ENCODE measurements around the gene C17orf50.

The C17orf50 gene

DNA sequence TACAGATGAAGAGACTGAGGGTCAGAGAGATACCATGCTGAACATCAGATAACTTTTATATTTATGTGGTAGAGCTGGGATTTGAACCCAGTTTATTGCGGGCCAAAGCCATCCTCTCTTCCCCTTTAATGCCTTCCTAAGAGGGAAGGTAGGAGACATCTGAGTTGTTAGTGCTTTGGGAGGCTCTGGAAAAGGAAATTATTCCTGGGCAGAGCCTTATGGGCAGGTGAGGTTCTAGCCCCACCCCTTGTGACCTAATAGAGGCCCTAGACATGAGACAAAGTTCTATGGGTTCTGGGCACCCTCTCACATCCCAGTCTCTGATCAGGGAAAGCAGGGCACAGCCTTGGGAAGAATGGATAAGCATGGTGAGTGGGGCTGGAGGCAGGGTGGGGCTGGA, at the start of gene C17orf50:
C17orf50 (plus strand) TSS at position 301 of the 400 bp plus-strand sequence; CDS start at position 356, 55 bp downstream.
- FAIRE-seq: no peak

DNA sequence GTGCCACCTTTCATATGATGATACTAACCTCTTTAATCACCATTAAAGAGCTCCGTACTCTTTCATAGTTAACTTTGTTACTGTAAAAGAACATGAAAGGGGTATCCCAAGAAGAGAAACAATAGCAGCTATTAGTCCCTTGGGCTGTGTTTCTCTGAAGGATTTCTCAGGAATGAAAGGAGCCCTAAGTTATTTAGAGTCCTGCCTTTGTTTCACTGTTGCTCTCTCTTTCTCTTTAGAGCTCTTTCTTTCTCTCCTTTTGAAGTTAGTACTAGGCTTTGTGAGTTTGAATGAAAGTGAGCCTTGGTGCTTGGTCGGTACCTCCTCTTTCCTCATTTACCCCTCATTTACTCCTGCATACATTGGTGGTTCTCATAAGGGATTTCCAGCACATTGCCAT, 49.7 kb upstream of the C17orf50 start:
- no peak for FAIRE-seq

DNA sequence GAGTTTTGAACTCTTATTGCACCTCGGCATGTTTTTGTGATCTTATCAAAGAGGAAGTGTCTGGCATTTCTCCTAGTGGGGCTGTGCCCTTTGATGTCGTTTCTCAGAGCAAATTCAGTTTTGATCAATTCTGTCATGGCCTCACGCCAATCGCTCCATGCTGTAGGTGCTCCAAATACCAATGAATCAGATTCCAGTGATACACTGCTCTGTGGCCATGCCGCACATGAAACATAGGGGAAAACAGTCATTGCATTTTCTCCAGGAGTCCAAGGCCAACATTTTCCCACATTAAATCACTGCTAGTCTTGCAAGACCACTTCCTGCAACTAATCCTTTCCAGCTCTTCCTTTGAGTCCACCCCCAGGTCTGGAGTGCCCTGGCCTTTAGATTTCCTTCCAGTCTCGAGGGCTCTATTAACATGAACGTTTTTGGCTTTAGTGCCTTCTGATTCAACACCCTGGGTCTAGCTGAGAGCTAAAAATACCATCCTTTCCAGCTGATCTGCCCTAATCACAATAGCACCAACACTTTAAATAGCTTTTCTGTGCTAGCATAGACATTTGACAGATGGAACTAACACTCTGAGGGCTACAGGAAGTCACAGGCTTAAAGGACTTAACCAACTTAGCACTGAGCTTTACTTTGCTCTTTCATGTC, 47.5 kb upstream of the C17orf50 start:
- no peak for FAIRE-seq

- FAIRE-seq: no peak
Measured at GRCh38 chr17:35714988-35715387, 45.7 kb upstream of the C17orf50 start.

DNA sequence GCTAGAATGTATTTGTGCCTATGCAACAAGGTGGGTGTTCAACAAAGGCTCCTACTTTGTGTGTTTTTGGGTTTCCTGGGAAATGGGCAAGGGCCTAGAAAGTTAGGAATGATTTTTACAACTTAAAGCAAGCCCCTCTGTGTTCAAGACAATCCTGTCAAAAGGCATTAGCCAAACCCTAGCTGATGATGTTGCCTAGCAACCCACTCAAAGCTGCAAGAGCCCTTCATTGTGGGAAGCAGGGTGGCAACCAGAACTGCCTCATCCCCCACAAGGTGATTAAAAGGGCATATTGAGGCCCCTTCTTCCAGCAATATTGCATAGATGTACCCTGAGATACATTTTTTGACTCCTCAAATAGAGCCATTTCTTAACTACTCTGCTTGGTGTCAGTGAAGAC, 45.3 kb upstream of the C17orf50 start:
- FAIRE-seq: no peak

GRCh38 chr17:35716173-35716572, 44.5 kb upstream of the C17orf50 start:
- no peak for FAIRE-seq

DNA sequence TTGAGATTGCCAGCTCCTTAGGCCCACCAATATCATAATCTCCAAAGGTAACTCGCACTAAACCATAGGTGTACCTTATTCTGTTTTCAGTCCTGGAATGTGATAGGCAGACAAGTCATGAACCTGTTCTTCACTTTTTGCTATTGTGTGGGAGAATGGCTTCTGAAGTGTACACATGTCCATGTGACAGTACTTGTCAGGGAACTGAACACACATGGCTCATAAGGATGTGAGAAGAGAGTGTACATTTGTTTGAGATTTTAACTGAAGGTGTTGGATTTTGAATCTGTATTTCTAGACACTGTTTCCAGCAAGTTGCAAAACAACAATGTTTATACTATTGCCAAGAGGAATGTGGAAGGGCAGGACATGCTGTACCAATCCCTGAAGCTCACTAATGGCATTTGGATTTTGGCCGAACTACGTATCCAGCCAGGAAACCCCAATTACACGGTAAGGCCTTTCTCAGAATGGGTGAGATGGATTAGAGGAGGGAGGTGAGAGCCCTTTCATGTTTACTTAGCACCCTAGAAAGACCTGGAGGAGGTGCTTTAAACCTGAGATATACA, 43.7 kb upstream of the C17orf50 start:
- no peak for FAIRE-seq

- FAIRE-seq: no peak
Measured at GRCh38 chr17:35717475-35717874, 43.2 kb upstream of the C17orf50 start.

DNA sequence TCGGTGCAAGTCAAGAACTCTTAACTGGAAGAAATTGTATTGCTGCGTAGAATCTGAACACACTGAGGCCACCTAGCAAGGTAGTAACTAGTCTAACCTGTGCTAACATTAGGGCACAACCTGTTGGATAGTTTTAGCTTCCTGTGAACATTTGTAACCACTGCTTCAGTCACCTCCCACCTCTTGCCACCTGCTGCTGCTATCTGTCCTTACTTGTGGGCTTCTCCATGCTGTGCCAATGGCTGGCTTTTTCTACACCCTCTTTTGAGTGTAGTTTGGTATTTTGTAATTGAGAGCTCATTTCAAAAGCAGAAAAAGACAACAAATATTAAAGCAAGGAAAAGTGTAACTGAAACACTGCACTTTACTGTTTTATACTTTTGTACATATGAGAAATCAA, 37.0 kb upstream of the C17orf50 start:
- FAIRE-seq: no peak

GRCh38 chr17:35725058-35725457, 35.6 kb upstream of the C17orf50 start:
- FAIRE-seq: no peak

GRCh38 chr17:35725802-35726126, 34.9 kb upstream of the C17orf50 start:
- FAIRE-seq: no peak

DNA sequence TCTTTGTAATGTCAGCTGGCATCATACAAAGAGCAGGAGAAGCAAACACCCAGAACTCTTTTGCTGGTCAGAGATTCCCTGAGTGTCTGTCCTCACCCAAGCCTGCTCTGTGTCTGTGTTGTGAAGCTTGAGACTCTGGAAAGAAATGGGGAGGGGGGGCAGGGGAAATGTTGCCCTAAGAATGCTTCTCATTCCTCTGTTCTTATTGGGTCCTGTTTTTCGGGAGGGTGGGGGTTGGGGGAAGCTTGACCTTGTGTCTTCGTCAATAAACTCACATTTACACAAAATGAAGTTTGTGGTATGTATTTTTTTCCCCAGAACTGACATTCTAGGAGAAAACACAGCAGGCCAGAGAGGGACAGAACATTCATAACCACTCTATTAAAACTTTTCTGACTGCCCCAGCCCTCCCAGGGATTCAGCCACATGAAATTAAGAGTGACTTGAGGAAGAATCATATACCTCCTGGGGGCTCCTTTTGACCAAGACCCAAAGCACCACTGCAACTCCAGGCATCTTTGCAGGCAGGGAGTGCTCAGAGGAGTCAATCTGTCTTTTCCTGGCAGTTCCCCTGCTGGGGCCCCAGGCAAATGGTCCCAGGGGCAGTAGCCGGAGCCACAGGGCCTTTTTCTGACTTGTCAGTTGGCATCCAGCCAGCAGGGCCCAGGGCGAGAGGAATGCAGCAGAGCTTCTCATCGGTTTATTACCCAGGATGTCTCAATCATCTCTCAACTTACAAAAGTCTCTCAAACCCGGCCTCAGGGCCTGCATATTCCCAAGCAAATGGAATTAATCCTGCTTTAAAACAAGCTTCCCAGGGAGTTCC, 34.3 kb upstream of the C17orf50 start:
- FAIRE-seq: no peak

DNA sequence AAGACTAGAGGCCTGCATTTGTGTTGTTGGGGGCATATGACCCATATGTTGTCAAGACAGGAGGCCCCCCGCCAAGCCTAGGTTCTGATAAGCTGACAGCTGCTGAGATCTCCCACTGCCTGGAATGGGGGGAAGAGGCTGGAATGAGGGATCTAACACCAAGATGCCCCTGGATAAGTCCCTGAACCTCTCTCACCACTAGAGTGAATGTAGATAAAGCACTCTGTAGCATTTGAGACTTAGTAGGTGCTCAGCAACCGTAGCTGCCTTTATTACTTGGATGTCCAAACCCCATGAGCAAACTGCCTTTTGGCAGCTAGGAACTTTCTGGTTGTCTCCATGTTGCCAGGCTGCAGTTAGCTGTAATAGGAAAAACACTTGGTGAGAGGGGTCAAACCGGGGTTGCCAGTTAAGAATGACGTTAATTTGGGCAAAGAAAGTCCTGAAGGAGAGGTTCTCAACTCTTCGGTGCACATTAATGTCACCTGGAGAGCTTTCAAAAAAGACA, 33.7 kb upstream of the C17orf50 start:
- FAIRE-seq: no peak

DNA sequence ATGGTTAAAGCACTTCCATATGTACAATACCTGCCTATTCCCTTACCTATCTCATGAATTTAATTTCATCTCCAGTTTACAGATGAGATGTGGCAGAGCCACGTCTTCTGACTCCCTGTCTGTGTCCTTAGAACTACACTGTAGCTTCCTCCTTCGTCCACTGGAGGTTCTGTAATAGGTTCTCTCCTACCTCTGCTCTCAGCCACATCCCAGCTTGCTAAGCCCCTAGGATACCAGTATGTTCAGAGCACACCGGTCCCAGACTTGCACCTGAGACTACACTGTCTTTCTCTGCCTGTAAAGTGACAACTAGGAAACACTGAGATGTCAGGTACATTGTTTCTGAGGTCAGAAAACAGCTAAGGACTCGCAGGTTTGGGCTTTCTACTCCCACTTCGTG, 33.1 kb upstream of the C17orf50 start:
- no peak for FAIRE-seq

GRCh38 chr17:35728551-35728950, 32.1 kb upstream of the C17orf50 start:
- FAIRE-seq: no peak

- no peak for FAIRE-seq
Measured at GRCh38 chr17:35729405-35729833, 31.3 kb upstream of the C17orf50 start.

GRCh38 chr17:35730400-35731005, 30.2 kb upstream of the C17orf50 start:
- no peak for FAIRE-seq

- FAIRE-seq: no peak
Measured at GRCh38 chr17:35731239-35731916, 29.3 kb upstream of the C17orf50 start, which contains the start of gene RASL10B. TSS of gene RASL10B (plus strand) at chr17:35731639. CDS start at chr17:35735185, 3,546 bp downstream.

GRCh38 chr17:35731917-35732805, 28.5 kb upstream of the C17orf50 start:
- no peak for FAIRE-seq

- FAIRE-seq: no peak
Measured at GRCh38 chr17:35732806-35733136, 27.9 kb upstream of the C17orf50 start.

DNA sequence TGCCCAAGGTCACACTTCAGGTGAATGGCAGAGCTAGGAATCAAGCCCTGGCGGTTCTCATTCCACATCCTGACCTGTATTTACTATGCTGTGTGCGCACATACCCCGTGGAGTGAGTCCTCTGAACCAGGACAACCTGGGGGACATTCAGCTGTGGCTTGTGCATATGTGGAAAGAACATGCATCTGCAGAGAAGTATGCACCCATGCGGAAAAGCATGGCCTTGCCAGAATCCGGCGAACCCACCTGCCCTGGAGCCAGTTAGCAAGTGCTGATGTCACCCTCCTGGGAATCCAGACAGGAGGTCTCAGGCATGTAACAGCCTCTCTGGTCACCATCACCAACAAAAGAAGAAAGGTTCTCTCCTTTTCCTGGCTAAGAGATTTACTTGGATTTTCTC, 27.3 kb upstream of the C17orf50 start:
- FAIRE-seq: no peak

- no peak for FAIRE-seq
Measured at GRCh38 chr17:35734396-35734795, 26.3 kb upstream of the C17orf50 start.

All from G401.6 (cell line).